GM12878 (cell line): ENCODE measurements around the gene TSPEAR. TPM values are rescaled to one million over a fixed set of nuclear protein-coding genes. Genes with fewer than 3 reads are reported as not detected.

ENCODE experiments used
- BCL3 ChIP-seq: IDR thresholded peaks from 2 replicates; pipeline ENCODE4 v1.6.1; 2011; ENCODE audit warnings: borderline replicate concordance, low read depth, mild to moderate bottlenecking, moderate library complexity, low read length; ENCODE audit not compliant: insufficient read depth, poor library complexity, severe bottlenecking
- E2F4 ChIP-seq: IDR thresholded peaks from 2 replicates; pipeline ENCODE4 v1.6.1; 2012; ENCODE audit warnings: low read depth, low read length, improper control_type of control experiment
- MXI1 ChIP-seq: fragments of 150-350 bp; IDR thresholded peaks from 2 replicates; pipeline ENCODE4 v1.6.1; 2011; ENCODE audit warnings: low read depth, mild to moderate bottlenecking, inconsistent platforms, low read length, improper control_type of control experiment
- USF2 ChIP-seq: IDR thresholded peaks from 2 replicates; pipeline ENCODE4 v1.6.1; 2011; ENCODE audit warnings: low read depth, low read length, improper control_type of control experiment, borderline replicate concordance
- ZBTB11 ChIP-seq: fragments of 450-650 bp; formaldehyde crosslinking; IDR thresholded peaks from 2 replicates; pipeline ENCODE4 v1.5.0; 2022; ENCODE audit warnings: mild to moderate bottlenecking, missing genetic modification characterization
- polyA plus RNA-seq, 11 experiments: library from polyadenylated mRNA; depleted of rRNA in 4 of 11; unstranded in 6 of 11; stranded (reverse) in 5 of 11; fragments of >200 nt; fragmentation: Nextera tagmentation in 4 of 11; fragmentation: Illumina TruSeq in 1 of 11; extraction: Ambion mirVana in 4 of 11; extraction: Trizol in 1 of 11; gene quantifications; 1 replicate in 1 of 11; 2 replicates in 10 of 11; pipeline versions ENCODE4 v1.2.1 to v1.2.3, GENCODE V29; 2011 to 2016; ENCODE audit warnings: inconsistent platforms in 2 of 11, missing spikeins in 2 of 11, low read depth in 1 of 11
- total RNA-seq, 4 experiments: library from RNA; depleted of rRNA in 3 of 4; stranded (reverse); fragments of >200 nt in 3 of 4; fragmentation: Illumina TruSeq in 1 of 4; extraction: Trizol in 1 of 4; gene quantifications; 2 replicates each; pipeline versions ENCODE4 v1.2.1 to v1.2.3, GENCODE V29; 2013 to 2021

Gene TSPEAR
- total and polyA plus RNA-seq, 10 of the 15 experiments (the other 5 are each of a cell fraction or from before 2014, with no cell fraction given) = not detected

GRCh38 chr21:44658541-44658910, 52.8 kb downstream of the TSPEAR start (continued):
- TF ChIP-seq BCL3 = no peak
- no peak for TF ChIP-seq MXI1
- no peak for TF ChIP-seq E2F4
- no peak for TF ChIP-seq ZBTB11 (CRISPR knock-in tag)
- TF ChIP-seq USF2 = no peak
- TF ChIP-seq, all 136 proteins: peak for 0
